ENCODE results near the gene KNDC1. TPM values are rescaled to one million over a fixed set of nuclear protein-coding genes. Genes with fewer than 3 reads are reported as not detected.

Gene KNDC1
- total and polyA plus RNA-seq, 10 of the 15 experiments (the other 5 are each of a cell fraction or from before 2014, with no cell fraction given) = 0.03 to 0.11 (median 0.05) TPM; not detected in 7

DNA sequence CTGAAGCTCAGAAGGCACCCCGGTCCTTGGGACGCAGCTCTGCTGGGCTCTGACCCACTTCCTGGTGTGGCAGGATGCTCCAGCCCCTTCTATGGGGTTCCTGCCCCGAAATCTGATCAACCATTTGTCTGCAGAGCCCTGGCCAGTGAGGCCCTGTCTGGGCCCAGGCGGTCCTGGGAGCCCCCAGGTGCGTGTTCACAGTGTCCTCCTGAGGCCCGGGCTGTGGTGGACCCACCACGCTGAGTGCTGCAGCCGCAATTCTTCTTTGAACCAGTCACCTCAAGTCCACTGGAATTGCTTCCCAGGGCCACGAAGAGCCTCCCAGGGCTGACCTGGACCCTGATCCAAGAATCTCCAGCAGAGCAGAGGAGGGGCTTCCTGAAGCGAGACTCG is 19.1 kb downstream of the KNDC1 start:
- H3K4me1 ChIP-seq (ENCODE audit: control insufficient read depth, insufficient read depth, low read length) = no peaks in the 10 kb centered on the region
- H3K4me2 ChIP-seq (ENCODE audit: control insufficient read depth, insufficient read depth) = no peak overlapping the region
- intact Hi-C loops (cut with micrococcal nuclease; ENCODE audit: unreplicated experiment) (no loop called here), in situ Hi-C loops (cut with MboI) (no loop called here)
- FAIRE-seq (no peak), DNase-seq (ENCODE audit: low read depth, low spot score) (no peak), ATAC-seq (no peak)
- no peaks in the 10 kb centered on the region for H3K27me3 ChIP-seq (replicated peaks in 1 of 2; ENCODE audit: control insufficient read depth in 2 of 2, insufficient read depth in 2 of 2, low read length in 1 of 2)
- 32% methylated on average over 11 of the region's 11 CpGs for WGBS (ENCODE audit: insufficient coverage, insufficient replicate concordance, low lambda C conversion rate, missing lambda C conversion rate)
- H3K9me3 ChIP-seq (replicated peaks; ENCODE audit: control insufficient read depth, insufficient read depth, low read length) = no peaks in the 10 kb centered on the region; the same call in 2 of the 3 replicates
- ChIA-PET RAD21 (ENCODE audit: unreplicated experiment) (no interaction called here), CTCF (no interaction called here), POLR2A (no interaction called here), SMC1A (ENCODE audit: uncharacterized antibody, unreplicated experiment) (no interaction called here)
- no TSS peak for BruUV-seq (replicated peaks)
- H3K9ac ChIP-seq (ENCODE audit: control insufficient read depth, insufficient read depth, low read length) = no peak overlapping the region
- no peak overlapping the region for H3K4me3 ChIP-seq
- no peaks in the 10 kb centered on the region for H4K20me1 ChIP-seq (ENCODE audit: control insufficient read depth, insufficient read depth)
- no peaks in the 10 kb centered on the region for H3K36me3 ChIP-seq (ENCODE audit: control insufficient read depth in 2 of 2, insufficient read depth in 2 of 2, low read length in 1 of 2)
- H2AFZ ChIP-seq (ENCODE audit: control insufficient read depth, low read depth, low read length) = no peak overlapping the region
- no peak overlapping the region for H3K27ac ChIP-seq (ENCODE audit: control insufficient read depth, insufficient read depth)
- H3K79me2 ChIP-seq (ENCODE audit: control insufficient read depth, insufficient read depth, low read length) = no peaks in the 10 kb centered on the region
- TF ChIP-seq, protein P1, sequence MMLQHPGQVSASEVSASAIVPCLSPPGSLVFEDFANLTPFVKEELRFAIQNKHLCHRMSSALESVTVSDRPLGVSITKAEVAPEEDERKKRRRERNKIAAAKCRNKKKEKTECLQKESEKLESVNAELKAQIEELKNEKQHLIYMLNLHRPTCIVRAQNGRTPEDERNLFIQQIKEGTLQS (IDR thresholded peaks at IDR 0.05; ENCODE audit: borderline replicate concordance, extremely low read depth, low read depth, low read length) = no peak
- TF ChIP-seq, protein P2, sequence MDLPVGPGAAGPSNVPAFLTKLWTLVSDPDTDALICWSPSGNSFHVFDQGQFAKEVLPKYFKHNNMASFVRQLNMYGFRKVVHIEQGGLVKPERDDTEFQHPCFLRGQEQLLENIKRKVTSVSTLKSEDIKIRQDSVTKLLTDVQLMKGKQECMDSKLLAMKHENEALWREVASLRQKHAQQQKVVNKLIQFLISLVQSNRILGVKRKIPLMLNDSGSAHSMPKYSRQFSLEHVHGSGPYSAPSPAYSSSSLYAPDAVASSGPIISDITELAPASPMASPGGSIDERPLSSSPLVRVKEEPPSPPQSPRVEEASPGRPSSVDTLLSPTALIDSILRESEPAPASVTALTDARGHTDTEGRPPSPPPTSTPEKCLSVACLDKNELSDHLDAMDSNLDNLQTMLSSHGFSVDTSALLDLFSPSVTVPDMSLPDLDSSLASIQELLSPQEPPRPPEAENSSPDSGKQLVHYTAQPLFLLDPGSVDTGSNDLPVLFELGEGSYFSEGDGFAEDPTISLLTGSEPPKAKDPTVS (IDR thresholded peaks at IDR 0.05; ENCODE audit: low read depth, low read length) = no peak
- TF ChIP-seq CHD2 (IDR thresholded peaks at IDR 0.05; ENCODE audit: borderline replicate concordance, low read depth, low read length) (no peak), EED (IDR thresholded peaks at IDR 0.05; ENCODE audit: low read depth) (no peak), CHD1 (IDR thresholded peaks at IDR 0.05; ENCODE audit: low read depth, low read length) (no peak), MTA2 (IDR thresholded peaks at IDR 0.05; ENCODE audit: low read depth) (no peak), SUZ12 (IDR thresholded peaks at IDR 0.05; ENCODE audit: unreplicated experiment) (no peak), SMAD1 (IDR thresholded peaks at IDR 0.05; ENCODE audit: low read depth, partially characterized antibody) (no peak), PML (IDR thresholded peaks at IDR 0.05; ENCODE audit: low read length) (no peak), PAX8 (IDR thresholded peaks at IDR 0.05) (no peak), LARP7 (IDR thresholded peaks at IDR 0.05) (no peak)
- TF ChIP-seq, protein P3, sequence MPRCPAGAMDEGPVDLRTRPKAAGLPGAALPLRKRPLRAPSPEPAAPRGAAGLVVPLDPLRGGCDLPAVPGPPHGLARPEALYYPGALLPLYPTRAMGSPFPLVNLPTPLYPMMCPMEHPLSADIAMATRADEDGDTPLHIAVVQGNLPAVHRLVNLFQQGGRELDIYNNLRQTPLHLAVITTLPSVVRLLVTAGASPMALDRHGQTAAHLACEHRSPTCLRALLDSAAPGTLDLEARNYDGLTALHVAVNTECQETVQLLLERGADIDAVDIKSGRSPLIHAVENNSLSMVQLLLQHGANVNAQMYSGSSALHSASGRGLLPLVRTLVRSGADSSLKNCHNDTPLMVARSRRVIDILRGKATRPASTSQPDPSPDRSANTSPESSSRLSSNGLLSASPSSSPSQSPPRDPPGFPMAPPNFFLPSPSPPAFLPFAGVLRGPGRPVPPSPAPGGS (IDR thresholded peaks at IDR 0.05; ENCODE audit: borderline replicate concordance, insufficient read depth, low read depth, low read length, poor library complexity, severe bottlenecking) = no peak
- TF ChIP-seq, protein P4, sequence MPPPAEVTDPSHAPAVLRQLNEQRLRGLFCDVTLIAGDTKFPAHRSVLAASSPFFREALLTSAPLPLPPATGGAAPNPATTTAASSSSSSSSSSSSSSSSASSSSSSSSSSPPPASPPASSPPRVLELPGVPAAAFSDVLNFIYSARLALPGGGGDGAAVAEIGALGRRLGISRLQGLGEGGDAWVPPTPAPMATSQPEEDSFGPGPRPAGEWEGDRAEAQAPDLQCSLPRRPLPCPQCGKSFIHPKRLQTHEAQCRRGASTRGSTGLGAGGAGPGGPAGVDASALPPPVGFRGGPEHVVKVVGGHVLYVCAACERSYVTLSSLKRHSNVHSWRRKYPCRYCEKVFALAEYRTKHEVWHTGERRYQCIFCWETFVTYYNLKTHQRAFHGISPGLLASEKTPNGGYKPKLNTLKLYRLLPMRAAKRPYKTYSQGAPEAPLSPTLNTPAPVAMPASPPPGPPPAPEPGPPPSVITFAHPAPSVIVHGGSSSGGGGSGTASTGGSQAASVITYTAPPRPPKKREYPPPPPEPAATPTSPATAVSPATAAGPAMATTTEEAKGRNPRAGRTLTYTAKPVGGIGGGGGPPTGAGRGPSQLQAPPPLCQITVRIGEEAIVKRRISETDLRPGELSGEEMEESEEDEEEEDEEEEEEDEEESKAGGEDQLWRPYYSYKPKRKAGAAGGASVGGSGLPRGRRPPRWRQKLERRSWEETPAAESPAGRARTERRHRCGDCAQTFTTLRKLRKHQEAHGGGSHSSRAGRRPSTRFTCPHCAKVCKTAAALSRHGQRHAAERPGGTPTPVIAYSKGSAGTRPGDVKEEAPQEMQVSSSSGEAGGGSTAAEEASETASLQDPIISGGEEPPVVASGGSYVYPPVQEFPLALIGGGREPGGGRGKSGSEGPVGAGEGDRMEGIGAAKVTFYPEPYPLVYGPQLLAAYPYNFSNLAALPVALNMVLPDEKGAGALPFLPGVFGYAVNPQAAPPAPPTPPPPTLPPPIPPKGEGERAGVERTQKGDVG (CRISPR knock-in tag; IDR thresholded peaks at IDR 0.05) = no peak
- TF ChIP-seq, protein P5, sequence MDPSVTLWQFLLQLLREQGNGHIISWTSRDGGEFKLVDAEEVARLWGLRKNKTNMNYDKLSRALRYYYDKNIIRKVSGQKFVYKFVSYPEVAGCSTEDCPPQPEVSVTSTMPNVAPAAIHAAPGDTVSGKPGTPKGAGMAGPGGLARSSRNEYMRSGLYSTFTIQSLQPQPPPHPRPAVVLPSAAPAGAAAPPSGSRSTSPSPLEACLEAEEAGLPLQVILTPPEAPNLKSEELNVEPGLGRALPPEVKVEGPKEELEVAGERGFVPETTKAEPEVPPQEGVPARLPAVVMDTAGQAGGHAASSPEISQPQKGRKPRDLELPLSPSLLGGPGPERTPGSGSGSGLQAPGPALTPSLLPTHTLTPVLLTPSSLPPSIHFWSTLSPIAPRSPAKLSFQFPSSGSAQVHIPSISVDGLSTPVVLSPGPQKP (IDR thresholded peaks at IDR 0.05; ENCODE audit: low read depth, low read length) = no peak
- TF ChIP-seq, protein P6, sequence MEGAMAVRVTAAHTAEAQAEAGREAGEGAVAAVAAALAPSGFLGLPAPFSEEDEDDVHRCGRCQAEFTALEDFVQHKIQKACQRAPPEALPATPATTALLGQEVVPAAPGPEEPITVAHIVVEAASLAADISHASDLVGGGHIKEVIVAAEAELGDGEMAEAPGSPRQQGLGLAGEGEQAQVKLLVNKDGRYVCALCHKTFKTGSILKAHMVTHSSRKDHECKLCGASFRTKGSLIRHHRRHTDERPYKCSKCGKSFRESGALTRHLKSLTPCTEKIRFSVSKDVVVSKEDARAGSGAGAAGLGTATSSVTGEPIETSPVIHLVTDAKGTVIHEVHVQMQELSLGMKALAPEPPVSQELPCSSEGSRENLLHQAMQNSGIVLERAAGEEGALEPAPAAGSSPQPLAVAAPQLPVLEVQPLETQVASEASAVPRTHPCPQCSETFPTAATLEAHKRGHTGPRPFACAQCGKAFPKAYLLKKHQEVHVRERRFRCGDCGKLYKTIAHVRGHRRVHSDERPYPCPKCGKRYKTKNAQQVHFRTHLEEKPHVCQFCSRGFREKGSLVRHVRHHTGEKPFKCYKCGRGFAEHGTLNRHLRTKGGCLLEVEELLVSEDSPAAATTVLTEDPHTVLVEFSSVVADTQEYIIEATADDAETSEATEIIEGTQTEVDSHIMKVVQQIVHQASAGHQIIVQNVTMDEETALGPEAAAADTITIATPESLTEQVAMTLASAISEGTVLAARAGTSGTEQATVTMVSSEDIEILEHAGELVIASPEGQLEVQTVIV (IDR thresholded peaks at IDR 0.05; ENCODE audit: borderline replicate concordance, partially characterized antibody) = no peak
